OCI-LY3 (cell line): ENCODE results near the gene UGT1A4.
"Not testable (repeated sequence)": the region's sequence is repeated elsewhere in the genome, so short reads cannot be mapped to it uniquely, and the experiment has no call there.

ENCODE experiments used
- H2AFZ ChIP-seq: fragments of 200-600, 300-600 bp; shearing (Covaris generic); 2 replicates; pipeline ENCODE4 v1.6.0; 2014; ENCODE audit warnings: antibody characterized with exemption, low read depth, low read length
- H3K27ac ChIP-seq: fragments of 200-600, 300-600 bp; sonication (generic); 2 replicates; pipeline ENCODE4 v1.5.1; 2014; ENCODE audit warnings: mild to moderate bottlenecking, low read length, moderate library complexity, mixed read lengths
- H3K27me3 ChIP-seq: fragments of 200-600, 300-600 bp; sonication (generic); 2 replicates; pipeline ENCODE4 v1.6.1; 2014; ENCODE audit warnings: low read depth, low read length, mixed read lengths
- H3K36me3 ChIP-seq: fragments of 200-600, 300-600 bp; sonication (generic); replicated peaks from 2 replicates; pipeline ENCODE3; 2014; ENCODE audit warnings: low read depth, low read length, mixed read lengths
- H3K4me1 ChIP-seq: fragments of 300-600, 200-600 bp; sonication (generic); 2 replicates; pipeline ENCODE4 v1.6.1; 2014; ENCODE audit warnings: low read length, mixed read lengths
- H3K4me2 ChIP-seq: fragments of 200-600, 300-600 bp; sonication (generic); 2 replicates; pipeline ENCODE4 v1.6.1; 2014; ENCODE audit warnings: low read length, mixed read lengths
- H3K4me3 ChIP-seq: fragments of 300-600, 200-600 bp; sonication (generic); 2 replicates; pipeline ENCODE4 v1.5.1; 2014; ENCODE audit warnings: antibody characterized with exemption, mild to moderate bottlenecking, low read length, moderate library complexity
- H3K79me2 ChIP-seq: fragments of 300-600, 200-600 bp; shearing (Covaris generic); 2 replicates; pipeline ENCODE4 v1.6.1; 2014; ENCODE audit warnings: mild to moderate bottlenecking, low read length, mixed read lengths
- H3K9ac ChIP-seq: fragments of 300-600, 200-600 bp; shearing (Covaris generic); 2 replicates; pipeline ENCODE4 v1.6.0; 2014; ENCODE audit warnings: mild to moderate bottlenecking, low read length, moderate library complexity
- H3K9me3 ChIP-seq: fragments of 200-600, 300-600 bp; shearing (Covaris generic); 2 replicates; pipeline ENCODE4 v1.6.1; 2014; ENCODE audit warnings: low read length, mixed read lengths; ENCODE audit not compliant: insufficient read depth
- H4K20me1 ChIP-seq: fragments of 200-600, 300-600 bp; sonication (generic); 2 replicates; pipeline ENCODE4 v1.6.1; 2016; ENCODE audit warnings: low read length, mixed read lengths; ENCODE audit not compliant: insufficient read depth
- CTCF ChIP-seq: fragments of 200-600, 300-600 bp; sonication (generic); IDR thresholded peaks from 2 replicates; pipeline ENCODE4 v1.5.1; 2014; ENCODE audit warnings: antibody characterized with exemption, low read length, low read depth
- EZH2phosphoT487 ChIP-seq: fragments of 200-600 bp; shearing (Covaris generic); IDR thresholded peaks from 2 replicates; pipeline ENCODE4 v1.6.1; 2018; ENCODE audit warnings: antibody characterized with exemption, mixed run types, low read depth

The UGT1A4 gene

GRCh38 chr2:233728723-233729301 lies 10.3 kb downstream of the UGT1A4 start, which contains the start of gene UGT1A3:
Gene UGT1A3 (plus strand): TSS chr2:233729042. CDS start chr2:233729127, 85 bp downstream.
- Histone ChIP-seq H3K27me3 (no peaks in the 10 kb centered on the region), H3K9me3 (no peaks in the 10 kb centered on the region), H3K4me3 (no peak within 1 kb of the TSS), H3K4me1 (no peaks in the 10 kb centered on the region), H2AFZ (no peak within 1 kb of the TSS), H3K27ac (no peak within 1 kb of the TSS), H3K4me2 (no peak within 1 kb of the TSS), H3K79me2 (no peaks in the 10 kb centered on the region), H3K9ac (no peak within 1 kb of the TSS), H4K20me1 (no peaks in the 10 kb centered on the region), H3K36me3 (no peaks in the 10 kb centered on the region)
- no peak for TF ChIP-seq CTCF
- no peak for TF ChIP-seq EZH2phosphoT487

- H2AFZ ChIP-seq, H3K79me2 ChIP-seq, H3K9me3 ChIP-seq, H3K9ac ChIP-seq, H3K4me3 ChIP-seq, H3K4me2 ChIP-seq, H4K20me1 ChIP-seq, H3K27me3 ChIP-seq, H3K4me1 ChIP-seq, H3K27ac ChIP-seq, H3K36me3 ChIP-seq: not testable (repeated sequence)
These were observed 18.5 kb downstream of the UGT1A4 start for GRCh38 chr2:233736868-233737653.

- H3K4me1 ChIP-seq, result no peaks in the 10 kb centered on the region
- no peak overlapping the region for H3K4me3 ChIP-seq
- H2AFZ ChIP-seq, result no peak overlapping the region
- H3K9ac ChIP-seq, result no peak overlapping the region
- no peaks in the 10 kb centered on the region for H3K27me3 ChIP-seq
- H3K27ac ChIP-seq, result no peak overlapping the region
- no peaks in the 10 kb centered on the region for H4K20me1 ChIP-seq
- TF ChIP-seq EZH2phosphoT487 (no peak), CTCF (no peak)
- H3K9me3 ChIP-seq, result no peaks in the 10 kb centered on the region
- no peaks in the 10 kb centered on the region for H3K36me3 ChIP-seq
- H3K79me2 ChIP-seq, result no peaks in the 10 kb centered on the region
- no peak overlapping the region for H3K4me2 ChIP-seq
These were observed 22.3 kb downstream of the UGT1A4 start for GRCh38 chr2:233740870-233741269.

- TF ChIP-seq CTCF (no peak), EZH2phosphoT487 (no peak)
- H3K4me1 ChIP-seq, result no peaks in the 10 kb centered on the region
- no peak overlapping the region for H3K9ac ChIP-seq
- no peaks in the 10 kb centered on the region for H3K36me3 ChIP-seq
- no peak overlapping the region for H2AFZ ChIP-seq
- no peak overlapping the region for H3K4me3 ChIP-seq
- H4K20me1 ChIP-seq, result no peaks in the 10 kb centered on the region
- H3K9me3 ChIP-seq, result no peaks in the 10 kb centered on the region
- no peak overlapping the region for H3K27ac ChIP-seq
- H3K27me3 ChIP-seq, result no peaks in the 10 kb centered on the region
- no peaks in the 10 kb centered on the region for H3K79me2 ChIP-seq
- H3K4me2 ChIP-seq, result no peak overlapping the region
These were observed 25.1 kb downstream of the UGT1A4 start for GRCh38 chr2:233743464-233744259.
